GM18873 (cell line): Measurements from ENCODE around the gene GRIA4.

Experiments used
- ATAC-seq: cut with Tn5 transposase; IDR thresholded peaks from one replicate; pipeline ENCODE4 v1.9.1; 2021; ENCODE audit warnings: mild to moderate bottlenecking, moderate library complexity, moderate number of reproducible peaks; ENCODE audit not compliant: unreplicated experiment, low FRiP score

The GRIA4 gene

DNA sequence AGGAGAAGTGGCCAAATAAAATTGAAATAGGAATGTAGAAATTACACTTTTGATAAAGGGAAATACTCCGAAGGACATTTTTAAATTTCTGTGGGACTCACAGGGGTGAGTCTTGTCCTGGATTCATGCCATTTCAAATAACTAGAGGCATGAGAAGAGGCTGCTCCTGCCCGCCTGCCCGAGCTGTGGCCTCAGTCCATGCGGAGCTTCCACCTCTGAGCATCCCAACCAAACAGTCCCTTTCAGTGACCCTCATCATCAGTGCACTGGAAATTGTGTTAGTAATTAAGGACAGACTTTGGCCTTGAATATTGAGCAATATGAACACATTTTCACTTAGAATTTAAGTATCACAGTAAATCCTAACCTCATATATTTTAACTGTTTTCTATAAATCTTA is 25.6 kb downstream of the GRIA4 start:
- ATAC-seq = no peak

DNA sequence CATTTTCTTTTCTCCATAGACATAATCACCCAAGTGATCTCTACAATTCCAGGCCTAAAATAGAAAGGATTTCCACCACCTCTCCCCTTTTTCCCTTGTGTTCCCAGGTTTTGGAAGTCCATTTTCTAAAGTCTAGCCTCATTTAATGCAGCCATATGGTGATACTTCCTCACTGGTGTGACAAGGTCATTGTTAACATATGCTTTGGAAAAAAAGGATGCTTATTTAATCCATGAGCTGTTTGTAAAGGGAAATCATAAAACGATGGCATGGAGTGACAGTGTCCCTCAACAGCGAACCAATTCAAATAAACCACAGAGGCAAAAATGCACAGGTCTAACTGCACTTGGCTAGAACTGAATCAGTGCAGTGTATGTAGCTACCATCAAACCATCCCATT is 26.6 kb downstream of the GRIA4 start:
- ATAC-seq = no peak

DNA sequence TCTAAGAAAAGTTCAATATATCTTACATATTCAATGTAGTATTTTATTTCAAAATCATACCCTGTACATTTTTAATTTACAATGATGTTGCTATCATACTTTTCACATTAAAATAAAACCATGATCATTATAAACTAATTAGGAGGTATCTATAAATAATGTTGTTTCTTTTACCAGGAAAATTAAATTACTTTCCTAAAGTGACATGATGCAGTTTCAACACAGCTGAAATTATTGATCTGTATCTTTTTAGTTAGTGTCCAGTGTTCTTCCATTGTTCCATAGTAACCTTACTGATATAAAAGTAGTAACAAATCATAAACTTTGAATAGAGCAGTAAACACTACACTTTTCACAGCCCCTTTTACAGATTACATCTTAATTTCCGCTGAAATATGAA is 29.7 kb downstream of the GRIA4 start:
- ATAC-seq = no peak

DNA sequence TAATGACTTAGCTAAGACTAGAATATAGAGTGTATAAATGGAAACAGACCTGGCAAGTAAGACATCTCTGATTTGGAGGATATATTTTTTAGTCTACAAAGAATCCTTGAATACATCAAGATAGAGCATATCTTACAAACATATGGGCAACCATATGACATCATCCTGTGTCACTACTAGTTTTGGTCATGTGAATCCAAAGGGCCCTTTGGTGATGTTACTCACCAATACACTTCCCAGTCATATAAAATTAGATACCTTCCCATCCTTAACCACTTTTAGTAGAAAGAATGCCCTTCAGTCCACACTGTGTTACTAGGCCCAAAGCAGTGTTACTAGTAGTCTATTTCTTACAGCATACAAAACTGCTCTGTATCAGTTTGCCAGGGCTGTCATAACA is 31.6 kb downstream of the GRIA4 start:
- ATAC-seq = no peak

DNA sequence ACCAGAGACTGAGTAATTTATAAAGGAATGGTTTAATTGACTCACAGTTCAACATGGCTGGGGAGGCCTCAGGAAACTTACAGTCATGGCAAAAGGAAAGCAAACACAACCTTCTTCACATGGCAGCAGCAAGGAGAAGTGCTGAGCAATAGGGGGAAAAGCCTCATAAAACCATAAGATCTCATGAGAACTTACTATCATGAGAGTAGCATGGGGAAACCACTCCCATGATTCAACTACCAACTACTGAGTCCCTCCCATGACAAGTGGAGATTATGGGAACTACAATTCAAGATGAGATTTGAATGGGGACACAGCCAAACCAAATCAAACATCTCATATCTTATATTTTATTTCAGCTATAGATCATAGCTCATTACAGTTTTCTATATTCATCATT is 33.0 kb downstream of the GRIA4 start:
- ATAC-seq = no peak

DNA sequence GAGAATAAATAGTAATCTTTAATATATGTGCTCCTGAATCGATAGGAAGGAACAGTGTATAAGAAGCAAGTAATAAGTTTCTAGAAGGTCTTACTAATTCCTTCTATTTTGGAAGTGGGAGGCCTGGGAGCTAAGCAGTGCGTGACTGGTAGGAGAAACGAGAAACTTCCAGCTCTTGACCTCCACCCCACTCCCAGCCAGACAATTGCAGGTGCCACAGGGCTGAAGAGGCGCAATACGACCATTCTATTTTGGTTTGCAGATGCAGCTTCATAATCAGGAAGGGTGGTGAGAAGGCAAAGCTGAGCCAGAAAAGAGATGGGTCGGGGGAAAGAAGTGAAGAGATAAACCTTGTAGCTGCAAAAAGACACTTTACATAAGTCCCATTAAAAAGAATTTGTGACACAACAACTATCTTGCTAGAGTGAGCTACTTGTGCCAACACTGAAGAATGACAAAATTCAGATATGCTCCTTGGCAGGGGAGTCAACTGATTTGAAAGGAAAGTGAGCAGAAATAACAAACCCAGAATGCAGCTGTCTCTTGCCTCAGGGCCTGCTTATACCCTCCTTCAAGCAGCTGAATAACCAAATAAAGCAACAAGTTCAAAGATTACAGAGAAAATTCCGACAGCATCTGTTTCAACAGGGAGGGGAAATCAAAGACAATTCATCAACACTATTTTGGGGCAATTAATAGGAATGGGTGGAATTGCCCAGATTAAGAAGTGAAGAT is 35.1 kb downstream of the GRIA4 start:
- no peak for ATAC-seq

DNA sequence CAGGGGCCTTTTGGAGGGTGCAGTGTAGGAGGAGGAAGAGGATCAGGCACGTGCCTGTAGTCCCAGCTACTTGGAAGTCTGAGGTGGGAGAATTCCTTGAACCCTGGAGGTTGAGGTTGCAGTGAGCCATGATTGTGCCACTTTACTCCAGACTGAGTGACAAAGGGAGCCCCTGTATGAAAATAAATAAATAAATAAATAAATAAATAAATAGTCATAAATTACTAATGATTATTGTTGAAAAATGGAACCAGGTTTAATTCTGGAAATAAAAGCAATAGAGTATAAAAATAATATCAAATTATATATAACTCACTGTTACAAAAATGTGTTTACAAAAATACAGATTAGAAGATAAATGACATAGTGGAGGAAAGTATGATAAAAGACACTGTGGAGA is 37.9 kb downstream of the GRIA4 start:
- no peak for ATAC-seq

DNA sequence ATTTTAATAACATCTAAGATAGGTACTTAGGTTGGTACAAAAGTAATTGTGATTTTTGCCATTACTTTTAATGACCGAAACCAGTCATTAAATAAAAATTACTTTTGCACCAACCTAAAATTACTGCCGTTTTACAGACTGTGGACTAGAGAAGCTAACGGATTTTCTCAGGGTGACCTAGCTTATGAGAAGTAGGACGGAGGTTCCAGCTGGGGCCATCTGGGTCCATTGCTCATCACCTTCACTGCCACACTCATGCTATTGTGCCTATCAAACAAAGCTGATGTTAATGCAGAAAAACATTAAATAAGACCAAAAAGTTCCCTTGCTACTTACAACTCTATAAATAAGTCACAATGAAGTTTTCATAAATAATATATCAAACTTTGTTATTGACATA is 38.9 kb downstream of the GRIA4 start:
- no peak for ATAC-seq

DNA sequence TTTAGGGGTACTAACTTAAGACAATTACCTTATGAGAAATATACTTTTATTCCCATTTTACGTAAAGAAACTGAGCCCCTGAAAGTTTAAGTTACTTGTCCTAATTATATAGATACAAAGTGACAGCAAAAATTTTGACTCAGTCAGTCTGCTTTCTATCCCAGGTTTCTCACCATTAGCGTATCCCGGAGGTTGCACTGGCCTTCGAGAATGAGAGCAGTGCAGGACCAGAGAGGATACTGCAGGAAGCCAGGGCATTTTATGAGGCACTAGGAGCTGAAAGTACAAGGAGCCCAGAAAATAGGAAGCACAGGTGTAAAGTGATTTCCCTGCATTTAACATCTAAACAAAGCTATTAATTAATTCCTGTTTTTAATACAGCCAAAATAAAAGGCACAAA is 55.4 kb downstream of the GRIA4 start:
- no peak for ATAC-seq

DNA sequence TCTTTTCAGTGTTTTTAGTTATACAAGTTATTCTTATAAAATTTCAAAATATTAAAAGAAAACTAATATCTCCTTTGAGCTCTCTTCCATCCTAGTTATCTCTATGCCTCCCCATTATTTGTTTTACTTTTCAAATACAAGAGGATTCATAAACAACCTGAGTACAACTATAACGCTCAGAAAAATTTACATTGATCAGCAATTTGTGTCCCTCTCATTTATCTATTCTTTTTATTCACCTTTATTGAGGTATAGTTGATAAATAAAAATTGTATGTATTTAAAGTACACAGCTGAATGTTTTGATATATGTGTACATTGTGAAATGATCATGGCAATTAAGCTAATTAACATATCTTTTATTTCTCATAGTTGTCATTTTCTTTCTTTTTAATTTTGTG is 57.6 kb downstream of the GRIA4 start:
- no peak for ATAC-seq

DNA sequence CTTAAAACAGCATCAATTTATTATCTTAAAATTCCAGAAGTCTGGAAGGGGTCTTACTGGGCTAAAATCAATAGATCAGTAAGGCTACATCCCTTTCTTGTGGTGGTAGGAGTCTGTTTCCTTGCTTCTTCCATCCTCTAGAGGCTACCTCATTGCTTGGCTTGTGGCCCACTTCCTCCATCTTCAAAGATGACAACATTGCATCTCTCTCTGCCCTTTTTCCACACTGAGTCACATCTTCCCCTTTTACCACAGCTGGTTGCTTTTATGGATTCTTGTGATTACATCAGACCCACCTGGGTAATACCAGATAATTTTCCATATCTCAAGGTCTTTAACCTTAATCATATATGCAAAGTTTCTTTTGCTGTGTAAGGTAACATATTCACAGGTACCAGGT is 60.9 kb downstream of the GRIA4 start:
- no peak for ATAC-seq

DNA sequence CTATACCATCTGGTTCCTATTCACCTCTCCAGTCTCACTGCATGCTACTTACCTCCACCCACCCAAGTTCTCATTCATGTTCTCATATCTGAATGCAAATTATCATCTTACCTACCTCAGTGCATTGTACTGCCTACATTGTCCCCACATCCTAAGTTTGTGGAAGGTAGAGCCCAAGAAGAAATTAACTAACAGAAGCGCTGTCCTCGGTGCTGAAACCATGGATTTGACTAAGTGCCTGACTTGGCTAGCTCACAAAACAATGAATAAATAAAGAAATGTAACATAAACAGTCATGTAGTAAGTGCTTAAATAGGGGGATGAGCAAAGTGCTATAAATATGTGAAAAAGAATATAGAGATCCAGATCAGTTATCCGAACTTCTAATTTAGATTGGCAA is 63.2 kb downstream of the GRIA4 start:
- ATAC-seq = no peak

DNA sequence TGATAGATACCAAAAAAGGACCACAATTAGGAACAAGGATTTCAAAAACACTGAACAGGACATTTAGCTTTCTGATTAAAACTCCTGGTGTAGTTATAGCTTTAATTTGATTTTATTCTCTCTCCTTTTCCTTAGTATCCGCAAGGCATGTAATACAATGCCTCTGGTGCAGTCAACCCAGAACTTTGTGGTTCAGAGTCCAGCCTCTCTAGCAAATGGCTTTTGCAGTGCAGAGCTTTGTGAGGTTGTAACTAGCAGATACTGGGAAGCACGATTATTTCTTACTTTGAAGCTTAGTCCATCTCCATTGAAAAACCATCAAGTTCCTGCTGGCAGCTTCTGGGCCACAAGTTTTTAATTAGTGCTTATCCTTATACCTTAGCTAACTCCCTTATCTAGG is 79.8 kb downstream of the GRIA4 start:
- ATAC-seq = no peak

DNA sequence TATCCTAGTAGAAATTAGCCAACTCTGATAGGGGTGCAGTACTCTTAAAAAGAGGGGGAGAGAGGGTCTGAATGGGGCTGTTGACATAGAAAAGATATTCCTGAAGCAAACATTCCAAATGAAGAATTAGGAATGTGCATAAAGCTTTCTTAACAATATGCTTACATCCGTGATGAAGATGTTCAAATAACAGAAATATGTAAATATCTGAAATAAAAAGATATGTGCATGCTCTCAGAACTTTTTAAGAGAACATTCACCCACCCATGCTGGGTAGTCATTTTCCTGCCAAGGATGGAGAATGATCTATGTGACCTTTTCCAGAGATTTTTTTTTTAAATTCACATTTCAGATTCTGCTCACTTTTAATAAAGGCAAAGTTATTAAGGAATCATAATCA is 80.6 kb downstream of the GRIA4 start:
- ATAC-seq = no peak

DNA sequence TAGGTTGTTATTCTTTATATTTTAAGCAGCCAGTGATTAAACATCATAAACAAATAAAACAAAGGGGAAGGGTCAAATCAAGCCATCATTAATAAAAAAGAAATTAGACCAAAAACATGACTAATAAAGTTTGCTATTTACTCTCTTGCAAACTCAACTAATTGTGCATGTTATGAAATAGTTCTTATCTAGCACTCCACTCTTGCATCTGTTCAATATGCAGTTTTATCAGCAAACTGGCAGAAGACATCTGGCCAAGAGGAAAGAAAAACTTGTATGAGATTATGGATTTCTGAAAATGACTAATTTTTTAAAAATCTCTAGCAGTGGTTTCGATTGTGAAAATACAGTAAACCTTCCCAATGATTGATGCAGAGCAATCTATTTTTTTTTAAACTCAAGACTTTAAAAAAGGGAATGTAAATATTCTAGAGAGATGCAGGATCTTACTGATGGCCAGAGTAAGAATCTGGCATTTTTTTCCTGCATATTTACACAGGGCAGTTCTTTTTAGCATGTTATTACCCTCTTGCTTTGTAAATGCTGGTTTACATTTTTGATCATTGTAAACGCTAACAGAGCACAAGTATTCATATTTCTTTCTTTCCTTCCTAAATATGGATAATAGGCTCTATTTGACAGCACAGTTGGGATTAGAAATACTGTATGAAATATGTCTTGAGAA is 83.3 kb downstream of the GRIA4 start:
- no peak for ATAC-seq

DNA sequence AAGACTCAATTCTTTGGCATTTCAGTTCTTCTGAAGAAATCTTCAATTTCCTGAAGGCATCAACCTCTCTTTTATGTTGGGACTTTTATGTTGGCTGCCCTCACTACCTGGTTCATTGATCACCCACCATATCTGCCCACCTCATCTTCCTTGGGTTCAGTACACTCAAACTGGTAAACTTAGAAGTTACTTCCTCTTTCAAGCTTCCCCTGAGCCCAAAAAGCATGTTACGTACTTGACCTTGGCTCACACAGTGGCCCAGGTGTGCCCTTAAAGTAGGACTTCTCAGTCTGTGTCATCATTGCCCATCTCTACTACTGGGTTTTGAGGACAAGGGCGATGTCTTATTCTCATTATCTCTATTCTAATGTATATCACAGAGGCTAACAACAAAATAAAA is 86.1 kb downstream of the GRIA4 start:
- ATAC-seq = no peak

DNA sequence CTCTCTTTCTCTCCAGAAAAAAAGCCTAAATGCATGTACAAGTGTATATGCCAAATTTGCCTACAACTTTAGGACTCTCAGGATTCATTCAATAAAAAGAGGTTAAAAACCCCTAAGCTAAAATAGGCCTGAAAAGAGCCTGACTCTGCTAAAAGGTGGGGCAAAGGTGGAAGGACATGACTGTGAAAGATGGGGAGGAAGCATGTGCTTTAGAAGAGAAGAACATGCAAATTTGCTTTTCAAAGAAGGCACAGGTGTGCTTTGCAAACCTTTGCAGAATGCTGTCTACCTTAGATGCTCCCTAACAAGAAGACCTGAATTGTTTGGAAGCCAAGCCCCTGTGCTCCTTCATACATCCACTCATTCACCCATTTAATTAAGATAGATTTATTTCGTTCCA is 87.4 kb downstream of the GRIA4 start:
- ATAC-seq = no peak

DNA sequence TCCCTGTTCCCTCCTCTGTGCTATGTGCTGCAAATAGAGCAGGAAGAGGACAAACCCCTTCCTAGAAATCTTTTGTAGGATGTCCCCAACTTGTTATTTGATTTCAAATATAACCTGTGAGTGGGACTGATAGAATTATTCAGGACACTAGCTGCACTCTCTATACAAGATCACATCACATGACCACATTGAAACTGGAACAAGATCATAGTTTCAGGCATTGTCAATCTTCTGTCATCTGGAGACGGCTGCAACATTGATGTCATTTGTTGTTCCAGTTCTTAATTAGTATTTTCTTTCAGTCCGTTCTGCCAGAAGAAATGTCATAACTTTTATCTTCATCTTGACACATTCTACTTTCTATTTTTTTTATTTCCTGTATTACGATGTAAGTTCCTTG is 89.3 kb downstream of the GRIA4 start:
- no peak for ATAC-seq

DNA sequence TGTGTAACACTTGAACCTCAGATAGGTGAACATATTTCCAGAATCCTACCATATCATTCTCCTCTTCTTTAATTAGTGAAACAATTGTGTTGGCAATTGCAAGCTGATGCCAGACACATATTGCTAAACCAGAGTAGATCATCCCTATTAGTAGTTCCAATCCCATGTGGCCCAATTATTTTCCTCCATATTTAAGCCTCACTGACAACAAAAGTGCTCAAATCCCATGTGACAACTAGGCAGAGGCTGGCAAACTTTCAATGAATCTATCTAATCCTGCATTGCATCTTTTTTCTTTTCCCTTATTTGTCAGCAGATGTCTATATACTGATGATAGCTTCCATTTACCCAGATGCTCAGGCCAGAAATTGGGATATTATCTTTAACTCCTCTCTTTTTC is 90.4 kb downstream of the GRIA4 start:
- ATAC-seq = no peak

DNA sequence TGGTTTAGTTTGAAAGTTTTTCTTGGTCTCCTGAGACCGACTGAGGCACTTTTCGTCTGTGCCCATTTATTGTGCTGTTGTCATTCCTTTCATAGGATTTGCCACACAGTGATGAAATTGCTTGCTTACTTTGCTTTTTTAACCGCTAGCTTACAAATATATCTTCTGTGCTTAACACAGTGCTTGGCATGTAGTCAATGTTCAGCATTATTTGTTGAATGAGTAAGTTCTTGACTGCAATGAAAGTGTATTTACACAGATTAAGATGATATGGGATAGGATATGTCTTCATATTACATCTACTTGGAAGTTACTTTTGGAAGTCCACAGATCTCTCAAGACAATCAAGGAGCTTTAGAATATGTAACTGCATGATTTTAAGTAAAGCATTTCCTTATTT is 91.2 kb downstream of the GRIA4 start:
- no peak for ATAC-seq

DNA sequence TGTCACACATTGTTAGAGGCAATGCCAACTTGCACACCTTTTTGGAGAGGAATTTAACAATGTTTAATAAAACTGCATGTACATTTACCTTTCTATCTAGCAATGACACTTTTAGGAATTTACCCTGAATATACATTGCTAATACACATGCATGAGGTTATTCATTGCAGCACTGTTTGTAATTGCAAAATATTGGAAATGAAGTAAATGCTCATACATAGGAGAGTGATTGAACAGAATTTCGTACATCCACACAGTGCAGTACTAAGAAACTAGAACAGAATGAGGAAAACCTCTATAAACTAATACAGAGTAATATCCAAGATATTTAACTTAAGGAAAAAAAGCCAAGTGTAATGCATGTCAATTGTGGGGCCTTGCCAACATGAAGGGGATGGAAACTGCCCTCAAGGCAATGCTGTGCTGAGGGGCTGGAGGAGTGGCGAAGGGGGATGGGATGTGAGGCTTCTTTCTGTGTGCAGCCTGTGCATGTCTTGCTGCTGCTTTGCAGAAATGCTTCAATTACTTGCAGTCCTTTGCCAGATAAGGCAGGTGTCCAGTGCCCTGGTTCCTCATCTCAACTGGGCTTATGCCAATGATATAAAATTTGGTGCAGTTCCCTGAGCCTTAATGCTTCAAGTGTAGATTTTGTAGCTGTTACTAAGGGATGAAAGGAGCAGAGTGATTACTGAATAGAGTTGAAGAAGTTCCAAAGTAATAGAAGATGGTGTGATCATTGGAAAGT is 96.1 kb downstream of the GRIA4 start:
- no peak for ATAC-seq

DNA sequence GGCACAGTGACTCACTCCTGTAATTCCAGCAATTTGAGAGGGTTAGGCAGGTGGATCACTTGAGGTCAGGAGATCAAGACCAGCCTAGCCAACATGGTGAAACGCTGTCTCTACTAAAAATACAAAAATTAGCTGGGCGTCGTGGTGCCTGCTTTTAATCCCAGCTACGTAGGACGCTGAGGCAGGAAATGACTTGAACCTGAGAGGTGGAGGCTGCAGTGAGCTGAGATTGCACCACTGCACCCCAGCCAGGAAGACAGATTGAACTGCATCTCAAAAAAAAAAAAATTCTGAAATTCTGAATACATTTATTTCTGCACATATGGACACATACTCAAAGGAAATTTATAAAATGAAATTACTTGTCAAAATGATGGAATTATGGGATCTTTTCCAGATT is 103.2 kb downstream of the GRIA4 start:
- ATAC-seq = no peak
